HEK293 (cell line): ENCODE data around the gene SH3GL2.

Experiments
- CTCF ChIA-PET: fragments of 350-600 bp; formaldehyde crosslinking; extraction: SDS; loops from one replicate; lab custom pipeline; 2021; ENCODE audit warnings: antibody characterized with exemption; lab: Yijun Ruan, JAX
- POLR2A ChIA-PET: fragments of 300-600 bp; formaldehyde crosslinking; extraction: SDS; loops from one replicate; lab custom pipeline; 2020; ENCODE audit warnings: antibody characterized with exemption, inconsistent platforms; lab: Yijun Ruan, JAX
- H3K27ac ChIP-seq: fragments of 200-500 bp; sonication (Bioruptor generic); 2 replicates; pipeline ENCODE4 v1.5.1; 2014; ENCODE audit warnings: low read depth, low read length, control low read depth, inconsistent platforms; ENCODE audit errors: extremely low read depth
- H3K36me3 ChIP-seq, 2 experiments: fragments of 200-500 bp in 1 of 2; sonication (Bioruptor generic) in 1 of 2; 1 replicate in 1 of 2; 2 replicates in 1 of 2; pipeline ENCODE4 v1.5.1; 2014 to 2017; ENCODE audit warnings: inconsistent platforms in 2 of 2, low read length in 2 of 2; ENCODE audit not compliant: control insufficient read depth in 2 of 2, insufficient read depth in 1 of 2
- H3K4me1 ChIP-seq: fragments of 200-500 bp; sonication (Bioruptor generic); 2 replicates; pipeline ENCODE4 v1.5.1; 2014; ENCODE audit warnings: mild to moderate bottlenecking, low read length, inconsistent platforms; ENCODE audit not compliant: control insufficient read depth, insufficient read depth
- H3K4me3 ChIP-seq: 2 replicates; pipeline ENCODE4 v1.5.1; 2011; ENCODE audit warnings: low read depth, mild to moderate bottlenecking, control low read depth, low read length, moderate library complexity
- H3K9me3 ChIP-seq: fragments of 200-500 bp; sonication (Bioruptor generic); 2 replicates; pipeline ENCODE4 v1.5.1; 2014; ENCODE audit warnings: low read depth, low read length, inconsistent platforms; ENCODE audit not compliant: control insufficient read depth, insufficient read depth
- HOXD13 ChIP-seq: sonication (generic); formaldehyde crosslinking; IDR thresholded peaks from 2 replicates; pipeline ENCODE4 v1.8.0; 2022; ENCODE audit warnings: missing genetic modification reagents, borderline replicate concordance
- KLF10 ChIP-seq: fragments of 450-650 bp; IDR thresholded peaks from 2 replicates; pipeline ENCODE4 v1.5.1; 2018; ENCODE audit warnings: missing biosample characterization, mild to moderate bottlenecking, missing genetic modification characterization
- MEIS1 ChIP-seq: sonication (generic); formaldehyde crosslinking; IDR thresholded peaks from 2 replicates; pipeline ENCODE4 v1.8.1; 2022; ENCODE audit warnings: missing genetic modification reagents, mild to moderate bottlenecking, borderline replicate concordance
- OVOL3 ChIP-seq: fragments of 450-650 bp; formaldehyde crosslinking; IDR thresholded peaks from 2 replicates; pipeline ENCODE4 v1.5.1; 2016; ENCODE audit warnings: missing biosample characterization, missing genetic modification characterization
- ZBTB48 ChIP-seq: fragments of 450-650 bp; formaldehyde crosslinking; IDR thresholded peaks from 2 replicates; pipeline ENCODE4 v1.5.1; 2016; ENCODE audit warnings: missing biosample characterization, missing genetic modification characterization
- ZFP37 ChIP-seq: fragments of 450-650 bp; formaldehyde crosslinking; IDR thresholded peaks from 2 replicates; pipeline ENCODE4 v1.5.1; 2016; ENCODE audit warnings: missing biosample characterization, missing genetic modification characterization
- ZNF133 ChIP-seq: fragments of 450-650 bp; formaldehyde crosslinking; IDR thresholded peaks from 2 replicates; pipeline ENCODE4 v1.5.1; 2016; ENCODE audit warnings: missing biosample characterization, missing genetic modification characterization
- ZNF248 ChIP-seq: fragments of 450-650 bp; formaldehyde crosslinking; IDR thresholded peaks from 2 replicates; pipeline ENCODE4 v1.5.1; 2017; ENCODE audit warnings: missing biosample characterization, missing genetic modification characterization
- ZNF544 ChIP-seq: fragments of 450-650 bp; formaldehyde crosslinking; IDR thresholded peaks from 2 replicates; pipeline ENCODE4 v1.5.0; 2017; ENCODE audit warnings: missing biosample characterization, missing genetic modification characterization
- ZNF585B ChIP-seq: fragments of 450-650 bp; formaldehyde crosslinking; IDR thresholded peaks from 2 replicates; pipeline ENCODE4 v1.5.1; 2016; ENCODE audit warnings: missing biosample characterization, missing genetic modification characterization
- ZNF610 ChIP-seq: fragments of 450-650 bp; formaldehyde crosslinking; IDR thresholded peaks from 2 replicates; pipeline ENCODE4 v1.5.1; 2016; ENCODE audit warnings: missing biosample characterization, missing genetic modification characterization, borderline replicate concordance
- ZNF621 ChIP-seq: fragments of 450-650 bp; formaldehyde crosslinking; IDR thresholded peaks from 2 replicates; pipeline ENCODE4 v1.5.1; 2017; ENCODE audit warnings: missing biosample characterization, missing genetic modification characterization
- ZNF626 ChIP-seq: fragments of 450-650 bp; sonication (Bioruptor Pico); formaldehyde crosslinking; IDR thresholded peaks from 2 replicates; pipeline ENCODE4 v1.5.1; 2018; ENCODE audit warnings: missing biosample characterization, missing genetic modification characterization, inconsistent platforms
- ZNF701 ChIP-seq: fragments of 450-650 bp; formaldehyde crosslinking; IDR thresholded peaks from 2 replicates; pipeline ENCODE4 v1.5.1; 2016; ENCODE audit warnings: missing biosample characterization, missing genetic modification characterization
- TF ChIP-seq, protein P1 (sequence below): fragments of 450-650 bp; formaldehyde crosslinking; IDR thresholded peaks from 2 replicates; pipeline ENCODE4 v1.5.1; 2016; ENCODE audit warnings: missing biosample characterization, missing genetic modification characterization
- TF ChIP-seq, protein P2 (sequence below): fragments of 450-650 bp; formaldehyde crosslinking; IDR thresholded peaks from 2 replicates; pipeline ENCODE4 v1.5.1; 2017; ENCODE audit warnings: missing biosample characterization, missing genetic modification characterization
- TF ChIP-seq, protein P3 (sequence below): fragments of 450-650 bp; formaldehyde crosslinking; IDR thresholded peaks from 2 replicates; pipeline ENCODE4 v1.5.1; 2016; ENCODE audit warnings: missing biosample characterization, missing genetic modification characterization, borderline replicate concordance
- TF ChIP-seq, protein P4 (sequence below): fragments of 450-650 bp; formaldehyde crosslinking; IDR thresholded peaks from 2 replicates; pipeline ENCODE4 v1.5.1; 2017; ENCODE audit warnings: missing biosample characterization, missing genetic modification characterization

SH3GL2 gene

DNA sequence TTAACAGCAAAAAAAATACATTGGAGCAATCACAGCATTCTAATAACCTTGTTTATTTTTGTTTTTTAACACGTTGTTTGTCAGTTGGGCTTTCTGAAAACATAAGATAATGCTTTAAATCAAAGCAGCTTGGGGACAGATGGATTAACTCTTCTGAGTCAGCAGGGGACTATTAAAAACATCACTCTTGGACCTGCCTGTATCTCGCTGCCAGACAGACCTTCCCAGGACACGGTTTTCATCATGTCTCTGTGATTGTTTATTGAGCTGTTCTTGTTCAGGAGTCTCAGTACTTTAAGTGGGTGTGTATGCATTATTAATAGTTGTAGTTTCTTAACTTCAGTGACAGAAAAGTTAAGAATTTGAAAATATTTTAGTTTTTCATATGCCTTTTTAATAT is 173.2 kb downstream of the SH3GL2 start (continued):
- no peak for TF ChIP-seq ZNF610 (tag by site-specific recombination)
- TF ChIP-seq, protein P1, sequence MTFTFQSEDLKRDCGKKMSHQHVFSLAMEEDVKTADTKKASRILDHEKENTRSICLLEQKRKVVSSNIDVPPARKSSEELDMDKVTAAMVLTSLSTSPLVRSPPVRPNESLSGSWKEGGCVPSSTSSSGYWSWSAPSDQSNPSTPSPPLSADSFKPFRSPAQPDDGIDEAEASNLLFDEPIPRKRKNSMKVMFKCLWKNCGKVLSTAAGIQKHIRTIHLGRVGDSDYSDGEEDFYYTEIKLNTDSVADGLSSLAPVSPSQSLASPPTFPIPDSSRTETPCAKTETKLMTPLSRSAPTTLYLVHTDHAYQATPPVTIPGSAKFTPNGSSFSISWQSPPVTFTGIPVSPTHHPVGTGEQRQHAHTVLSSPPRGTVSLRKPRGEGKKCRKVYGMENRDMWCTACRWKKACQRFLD (tag by site-specific recombination): no peak

DNA sequence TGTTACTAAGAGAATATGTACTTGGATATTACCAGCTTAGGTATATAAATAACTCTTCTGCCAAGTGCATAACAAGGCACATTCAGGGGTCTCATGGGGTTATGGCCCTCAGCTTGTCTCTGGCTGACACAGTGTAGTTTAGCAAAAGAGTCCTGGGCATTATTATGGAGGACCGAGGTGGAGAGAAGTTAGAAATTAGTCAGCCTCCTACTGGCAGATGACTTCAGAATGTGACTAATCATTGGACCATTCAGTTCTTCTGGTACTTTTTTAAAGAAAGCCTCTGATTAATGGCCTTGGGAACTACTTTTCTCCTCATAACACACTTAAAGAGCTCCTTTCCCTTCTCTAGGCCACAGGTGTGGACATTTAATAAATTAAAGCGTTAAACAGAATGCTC is 178.9 kb downstream of the SH3GL2 start:
- no peak for TF ChIP-seq HOXD13 (CRISPR knock-in tag)
- no peak for TF ChIP-seq ZNF133 (tag by site-specific recombination)
- no peak for TF ChIP-seq MEIS1
- TF ChIP-seq ZFP37 (tag by site-specific recombination): no peak
- no peak for TF ChIP-seq OVOL3 (tag by site-specific recombination)
- TF ChIP-seq, protein P2, sequence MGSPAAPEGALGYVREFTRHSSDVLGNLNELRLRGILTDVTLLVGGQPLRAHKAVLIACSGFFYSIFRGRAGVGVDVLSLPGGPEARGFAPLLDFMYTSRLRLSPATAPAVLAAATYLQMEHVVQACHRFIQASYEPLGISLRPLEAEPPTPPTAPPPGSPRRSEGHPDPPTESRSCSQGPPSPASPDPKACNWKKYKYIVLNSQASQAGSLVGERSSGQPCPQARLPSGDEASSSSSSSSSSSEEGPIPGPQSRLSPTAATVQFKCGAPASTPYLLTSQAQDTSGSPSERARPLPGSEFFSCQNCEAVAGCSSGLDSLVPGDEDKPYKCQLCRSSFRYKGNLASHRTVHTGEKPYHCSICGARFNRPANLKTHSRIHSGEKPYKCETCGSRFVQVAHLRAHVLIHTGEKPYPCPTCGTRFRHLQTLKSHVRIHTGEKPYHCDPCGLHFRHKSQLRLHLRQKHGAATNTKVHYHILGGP: no peak
- no peak for TF ChIP-seq ZNF701 (tag by site-specific recombination)
- no peak for TF ChIP-seq ZNF621 (tag by site-specific recombination)
- TF ChIP-seq, protein P3, sequence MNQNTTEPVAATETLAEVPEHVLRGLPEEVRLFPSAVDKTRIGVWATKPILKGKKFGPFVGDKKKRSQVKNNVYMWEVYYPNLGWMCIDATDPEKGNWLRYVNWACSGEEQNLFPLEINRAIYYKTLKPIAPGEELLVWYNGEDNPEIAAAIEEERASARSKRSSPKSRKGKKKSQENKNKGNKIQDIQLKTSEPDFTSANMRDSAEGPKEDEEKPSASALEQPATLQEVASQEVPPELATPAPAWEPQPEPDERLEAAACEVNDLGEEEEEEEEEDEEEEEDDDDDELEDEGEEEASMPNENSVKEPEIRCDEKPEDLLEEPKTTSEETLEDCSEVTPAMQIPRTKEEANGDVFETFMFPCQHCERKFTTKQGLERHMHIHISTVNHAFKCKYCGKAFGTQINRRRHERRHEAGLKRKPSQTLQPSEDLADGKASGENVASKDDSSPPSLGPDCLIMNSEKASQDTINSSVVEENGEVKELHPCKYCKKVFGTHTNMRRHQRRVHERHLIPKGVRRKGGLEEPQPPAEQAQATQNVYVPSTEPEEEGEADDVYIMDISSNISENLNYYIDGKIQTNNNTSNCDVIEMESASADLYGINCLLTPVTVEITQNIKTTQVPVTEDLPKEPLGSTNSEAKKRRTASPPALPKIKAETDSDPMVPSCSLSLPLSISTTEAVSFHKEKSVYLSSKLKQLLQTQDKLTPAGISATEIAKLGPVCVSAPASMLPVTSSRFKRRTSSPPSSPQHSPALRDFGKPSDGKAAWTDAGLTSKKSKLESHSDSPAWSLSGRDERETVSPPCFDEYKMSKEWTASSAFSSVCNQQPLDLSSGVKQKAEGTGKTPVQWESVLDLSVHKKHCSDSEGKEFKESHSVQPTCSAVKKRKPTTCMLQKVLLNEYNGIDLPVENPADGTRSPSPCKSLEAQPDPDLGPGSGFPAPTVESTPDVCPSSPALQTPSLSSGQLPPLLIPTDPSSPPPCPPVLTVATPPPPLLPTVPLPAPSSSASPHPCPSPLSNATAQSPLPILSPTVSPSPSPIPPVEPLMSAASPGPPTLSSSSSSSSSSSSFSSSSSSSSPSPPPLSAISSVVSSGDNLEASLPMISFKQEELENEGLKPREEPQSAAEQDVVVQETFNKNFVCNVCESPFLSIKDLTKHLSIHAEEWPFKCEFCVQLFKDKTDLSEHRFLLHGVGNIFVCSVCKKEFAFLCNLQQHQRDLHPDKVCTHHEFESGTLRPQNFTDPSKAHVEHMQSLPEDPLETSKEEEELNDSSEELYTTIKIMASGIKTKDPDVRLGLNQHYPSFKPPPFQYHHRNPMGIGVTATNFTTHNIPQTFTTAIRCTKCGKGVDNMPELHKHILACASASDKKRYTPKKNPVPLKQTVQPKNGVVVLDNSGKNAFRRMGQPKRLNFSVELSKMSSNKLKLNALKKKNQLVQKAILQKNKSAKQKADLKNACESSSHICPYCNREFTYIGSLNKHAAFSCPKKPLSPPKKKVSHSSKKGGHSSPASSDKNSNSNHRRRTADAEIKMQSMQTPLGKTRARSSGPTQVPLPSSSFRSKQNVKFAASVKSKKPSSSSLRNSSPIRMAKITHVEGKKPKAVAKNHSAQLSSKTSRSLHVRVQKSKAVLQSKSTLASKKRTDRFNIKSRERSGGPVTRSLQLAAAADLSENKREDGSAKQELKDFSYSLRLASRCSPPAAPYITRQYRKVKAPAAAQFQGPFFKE: no peak
- no peak for TF ChIP-seq ZNF585B
- TF ChIP-seq KLF10 (tag by site-specific recombination): no peak
- no peak for TF ChIP-seq ZNF248
- TF ChIP-seq, protein P4, sequence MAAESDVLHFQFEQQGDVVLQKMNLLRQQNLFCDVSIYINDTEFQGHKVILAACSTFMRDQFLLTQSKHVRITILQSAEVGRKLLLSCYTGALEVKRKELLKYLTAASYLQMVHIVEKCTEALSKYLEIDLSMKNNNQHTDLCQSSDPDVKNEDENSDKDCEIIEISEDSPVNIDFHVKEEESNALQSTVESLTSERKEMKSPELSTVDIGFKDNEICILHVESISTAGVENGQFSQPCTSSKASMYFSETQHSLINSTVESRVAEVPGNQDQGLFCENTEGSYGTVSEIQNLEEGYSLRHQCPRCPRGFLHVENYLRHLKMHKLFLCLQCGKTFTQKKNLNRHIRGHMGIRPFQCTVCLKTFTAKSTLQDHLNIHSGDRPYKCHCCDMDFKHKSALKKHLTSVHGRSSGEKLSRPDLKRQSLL: no peak
- no peak for TF ChIP-seq ZBTB48 (tag by site-specific recombination)
- TF ChIP-seq ZNF544 (tag by site-specific recombination): no peak
- no peak for TF ChIP-seq ZNF626 (tag by site-specific recombination)
- ChIA-PET POLR2A (no interaction called here), CTCF (interaction anchor here (0.6 to 2.1 kb wide), 3 partner anchors 43 to 207 kb away, joined by 3 to 5 read pairs (median 3); no protein-coding TSS in a partner anchor)

More for the DNA sequence above, 178.9 kb downstream of the SH3GL2 start:
- Histone ChIP-seq H3K36me3 (no peaks in the 10 kb centered on the region), H3K27ac (no peak overlapping the region), H3K4me1 (no peaks in the 10 kb centered on the region), H3K9me3 (no peaks in the 10 kb centered on the region), H3K4me3 (no peak overlapping the region)
